Measurements from ENCODE around the gene ALX3. TPM values are rescaled to one million over a fixed set of nuclear protein-coding genes. Genes with fewer than 3 reads are reported as not detected.

Gene ALX3
- not detected for total RNA-seq
- under 1 TPM in 2 of 3 donors, not detected in 1; 0.10 to 0.12 TPM for polyA plus RNA-seq
- long read RNA-seq, donor 1: 0 reads
- long read RNA-seq, donor 2: 0 reads

- H3K4me1 ChIP-seq: peaks cover 23 to 45% (median 32%) of the 10 kb centered on the region in 6 donors
- intact Hi-C loops (cut with DNase I; ENCODE audit: low total_unique reads): no loop called here
- H3K9me3 ChIP-seq: no peaks in the 10 kb centered on the region
- TF ChIP-seq POLR2AphosphoS5 (IDR thresholded peaks at IDR 0.05): no peak
- no peak for TF ChIP-seq CTCF (IDR thresholded peaks at IDR 0.05 in 8 of 11, conservative IDR thresholded peaks at IDR 0.05 in 3 of 11)
- TF ChIP-seq POLR2A (IDR thresholded peaks at IDR 0.05): no peak
- H3K4me3 ChIP-seq: peak within 1 kb of the TSS in 6 of 8 donors; percentile 9 to 59 (median 25)
- DNase-seq: no peak
- H3K27ac ChIP-seq: no peak within 1 kb of the TSS
- 13 to 43% (median 31%) methylated on average over 6 to 27 of the region's 27 CpGs for WGBS, 5 donors
- no peaks in the 10 kb centered on the region for H3K36me3 ChIP-seq
- H3K27me3 ChIP-seq (replicated peaks in 1 of 7): peaks cover 20 to 79% (median 63%) of the 10 kb centered on the region in 7 donors
Measured at GRCh38 chr1:110070671-110071242, at the start of gene ALX3. TSS of gene ALX3 (minus strand) at chr1:110070672. CDS start at chr1:110070612, 60 bp downstream.

- H3K9me3 ChIP-seq: peaks cover 0 to 9% (median 0%) of the 10 kb centered on the region in 8 donors
- DNase-seq: peak; percentile 44
- WGBS, 5 donors: 51 to 84% (median 65%) methylated on average over 2 to 3 of the region's 3 CpGs
Measured at GRCh38 chr1:110119843-110120242, 49.4 kb upstream of the ALX3 start.

GRCh38 chr1:110118636-110119396, 48.3 kb upstream of the ALX3 start:
- no peaks in the 10 kb centered on the region for H3K36me3 ChIP-seq
- peak; percentile 4 for DNase-seq
- peaks cover 0 to 38% (median 0%) of the 10 kb centered on the region in 7 donors for H3K27me3 ChIP-seq (replicated peaks in 1 of 7)
- no peak overlapping the region for H3K4me3 ChIP-seq
- no peak overlapping the region for H3K27ac ChIP-seq
- H3K4me1 ChIP-seq: no peaks in the 10 kb centered on the region
- H3K9me3 ChIP-seq: peaks cover 0 to 6% (median 0%) of the 10 kb centered on the region in 8 donors
- intact Hi-C loops (cut with DNase I; ENCODE audit: low total_unique reads): no loop called here
- WGBS, 5 donors: 60 to 73% (median 71%) methylated on average over 7 of the region's 7 CpGs
- TF ChIP-seq POLR2AphosphoS5 (IDR thresholded peaks at IDR 0.05) (no peak), POLR2A (IDR thresholded peaks at IDR 0.05) (no peak), CTCF (IDR thresholded peaks at IDR 0.05 in 8 of 11, conservative IDR thresholded peaks at IDR 0.05 in 3 of 11) (no peak)

More at GRCh38 chr1:110119843-110120242, 49.4 kb upstream of the ALX3 start:
- no peaks in the 10 kb centered on the region for H3K4me1 ChIP-seq
- H3K4me3 ChIP-seq: no peak overlapping the region
- no peak for TF ChIP-seq POLR2AphosphoS5 (IDR thresholded peaks at IDR 0.05)
- no peak for TF ChIP-seq POLR2A (IDR thresholded peaks at IDR 0.05)
- TF ChIP-seq CTCF (IDR thresholded peaks at IDR 0.05 in 8 of 11, conservative IDR thresholded peaks at IDR 0.05 in 3 of 11): no peak
- intact Hi-C loops (cut with DNase I; ENCODE audit: low total_unique reads): no loop called here
- peaks cover 0 to 33% (median 0%) of the 10 kb centered on the region in 7 donors for H3K27me3 ChIP-seq (replicated peaks in 1 of 7)
- H3K36me3 ChIP-seq: no peaks in the 10 kb centered on the region
- no peak overlapping the region for H3K27ac ChIP-seq

GRCh38 chr1:110114784-110115183, 44.3 kb upstream of the ALX3 start:
- 40 to 64% (median 53%) methylated on average over 5 of the region's 5 CpGs for WGBS, 5 donors
- peaks cover 0 to 45% (median 0%) of the 10 kb centered on the region in 7 donors for H3K27me3 ChIP-seq (replicated peaks in 1 of 7)
- H3K36me3 ChIP-seq: no peaks in the 10 kb centered on the region
- no peaks in the 10 kb centered on the region for H3K4me1 ChIP-seq
- no peak overlapping the region for H3K4me3 ChIP-seq
- no peaks in the 10 kb centered on the region for H3K9me3 ChIP-seq
- H3K27ac ChIP-seq: no peak overlapping the region
- DNase-seq: no peak
- intact Hi-C loops (cut with DNase I; ENCODE audit: low total_unique reads): no loop called here
- TF ChIP-seq CTCF (IDR thresholded peaks at IDR 0.05 in 8 of 11, conservative IDR thresholded peaks at IDR 0.05 in 3 of 11) (no peak), POLR2AphosphoS5 (IDR thresholded peaks at IDR 0.05) (no peak), POLR2A (IDR thresholded peaks at IDR 0.05) (no peak)

All from spleen (tissue), 13 donors.